ENCODE measurements around the gene PCNX1. TPM values are rescaled to one million over a fixed set of nuclear protein-coding genes. Genes with fewer than 3 reads are reported as not detected.

Gene PCNX1
- polyA plus RNA-seq, 1 experiment, result 54.2 TPM

DNA sequence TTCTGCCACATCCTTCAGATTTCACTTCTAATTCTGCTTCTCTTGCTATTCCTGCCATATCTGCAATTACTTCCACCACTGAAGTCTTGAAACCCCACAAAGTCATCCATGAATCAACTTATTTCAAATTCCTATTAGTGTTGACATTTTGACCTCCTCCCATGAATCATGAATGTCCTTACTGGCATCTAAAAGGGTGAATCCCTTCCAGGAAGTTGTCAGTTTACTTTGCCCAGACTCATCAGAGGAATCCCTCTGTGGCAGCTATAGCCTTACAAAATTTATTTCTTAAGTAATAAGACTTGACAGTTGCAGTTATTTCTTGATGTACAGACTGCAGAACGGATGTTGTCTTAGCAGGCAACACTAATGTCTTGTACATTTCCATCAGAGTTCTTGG, 162.9 kb downstream of the PCNX1 start:
- no peak overlapping the region for H3K27ac ChIP-seq (ENCODE audit: low read depth, low read length)
- TF ChIP-seq CTCF (IDR thresholded peaks at IDR 0.05; ENCODE audit: low read depth, low read length), result no peak
- no peaks in the 10 kb centered on the region for H3K9me3 ChIP-seq (ENCODE audit: control insufficient read depth, insufficient read depth, low read length)
- no peak for DNase-seq (ENCODE audit: low read depth, low spot score)
- no peaks in the 10 kb centered on the region for H3K27me3 ChIP-seq (ENCODE audit: control insufficient read depth, insufficient read depth, low read length)
- CTCF ChIA-PET, result no interaction called here
- POLR2A ChIA-PET, result no interaction called here
- no peak overlapping the region for H3K4me3 ChIP-seq (ENCODE audit: low read depth, low read length)

DNA sequence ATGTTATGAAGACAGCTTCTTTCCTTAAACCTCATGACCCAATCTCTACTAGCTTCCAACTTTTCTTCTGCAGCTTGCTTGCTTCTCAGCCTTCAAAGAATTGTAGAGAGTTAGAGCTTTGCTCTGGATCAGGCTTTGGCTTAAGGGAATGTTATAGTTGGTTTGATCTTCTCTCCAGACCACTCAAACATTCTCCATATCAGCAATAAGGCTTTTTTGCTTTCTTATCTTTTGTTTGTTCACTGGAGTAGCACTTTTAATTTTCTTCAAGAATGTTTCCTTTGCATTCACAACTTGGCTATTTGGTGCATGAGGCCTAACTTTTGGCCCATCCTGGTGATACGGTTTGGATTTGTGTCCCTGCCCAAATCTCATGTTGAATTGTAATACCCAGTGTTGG, 163.8 kb downstream of the PCNX1 start:
- CTCF ChIA-PET, result no interaction called here
- DNase-seq (ENCODE audit: low read depth, low spot score), result no peak
- POLR2A ChIA-PET, result no interaction called here
- Histone ChIP-seq H3K27me3 (ENCODE audit: control insufficient read depth, insufficient read depth, low read length) (no peaks in the 10 kb centered on the region), H3K9me3 (ENCODE audit: control insufficient read depth, insufficient read depth, low read length) (no peaks in the 10 kb centered on the region), H3K27ac (ENCODE audit: low read depth, low read length) (no peak overlapping the region), H3K4me3 (ENCODE audit: low read depth, low read length) (no peak overlapping the region)
- no peak for TF ChIP-seq CTCF (IDR thresholded peaks at IDR 0.05; ENCODE audit: low read depth, low read length)

DNA sequence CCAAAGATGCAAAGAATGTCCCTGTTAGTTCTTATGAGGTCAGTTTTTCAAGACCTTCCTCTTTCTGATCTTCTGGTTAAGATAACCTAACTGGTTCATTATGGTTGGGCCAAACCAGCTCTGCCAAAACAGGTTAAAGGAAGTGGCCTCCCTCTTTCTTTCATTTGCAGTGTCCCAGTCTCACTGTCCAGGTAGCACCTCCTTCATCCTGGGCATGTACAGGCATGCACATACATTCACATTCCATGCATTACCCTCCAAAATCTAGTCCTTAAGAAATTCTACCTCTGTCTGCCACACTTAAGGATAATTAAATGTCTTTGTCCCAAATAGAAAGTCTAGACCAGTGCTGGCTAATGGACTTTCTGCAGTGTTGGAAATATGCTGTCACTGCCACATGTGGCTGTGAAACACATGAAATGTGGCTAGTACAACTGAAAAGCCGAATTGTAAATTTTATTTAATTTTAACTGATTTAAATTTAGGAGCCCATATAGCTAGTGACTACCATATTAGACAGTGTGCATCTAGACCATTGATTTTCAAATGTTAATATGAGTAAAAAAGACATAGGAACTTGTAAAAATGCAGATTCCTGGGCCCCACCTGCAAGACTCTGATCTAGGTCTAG, 169.3 kb downstream of the PCNX1 start:
- no peak for TF ChIP-seq CTCF (IDR thresholded peaks at IDR 0.05; ENCODE audit: low read depth, low read length)
- ChIA-PET POLR2A (no interaction called here), CTCF (no interaction called here)
- DNase-seq (ENCODE audit: low read depth, low spot score), result no peak
- H3K27me3 ChIP-seq (ENCODE audit: control insufficient read depth, insufficient read depth, low read length), result no peaks in the 10 kb centered on the region
- H3K9me3 ChIP-seq (ENCODE audit: control insufficient read depth, insufficient read depth, low read length), result peaks cover 3% of the 10 kb centered on the region; the same call in 1 of the 2 replicates
- no peak overlapping the region for H3K4me3 ChIP-seq (ENCODE audit: low read depth, low read length)
- no peak overlapping the region for H3K27ac ChIP-seq (ENCODE audit: low read depth, low read length)

- no peaks in the 10 kb centered on the region for H3K27me3 ChIP-seq (ENCODE audit: control insufficient read depth, insufficient read depth, low read length)
- no peak for TF ChIP-seq CTCF (IDR thresholded peaks at IDR 0.05; ENCODE audit: low read depth, low read length)
- H3K4me3 ChIP-seq (ENCODE audit: low read depth, low read length), result no peak overlapping the region
- ChIA-PET POLR2A (no interaction called here), CTCF (no interaction called here)
- H3K9me3 ChIP-seq (ENCODE audit: control insufficient read depth, insufficient read depth, low read length), result peaks cover 3% of the 10 kb centered on the region; the same call in 1 of the 2 replicates
- no peak for DNase-seq (ENCODE audit: low read depth, low spot score)
- H3K27ac ChIP-seq (ENCODE audit: low read depth, low read length), result no peak overlapping the region
These were observed 171.2 kb downstream of the PCNX1 start for GRCh38 chr14:71078500-71078899.

GRCh38 chr14:71086567-71086966, 179.3 kb downstream of the PCNX1 start:
- no peak for DNase-seq (ENCODE audit: low read depth, low spot score)
- Histone ChIP-seq H3K27me3 (ENCODE audit: control insufficient read depth, insufficient read depth, low read length) (no peaks in the 10 kb centered on the region), H3K4me3 (ENCODE audit: low read depth, low read length) (no peak overlapping the region), H3K9me3 (ENCODE audit: control insufficient read depth, insufficient read depth, low read length) (no peaks in the 10 kb centered on the region), H3K27ac (ENCODE audit: low read depth, low read length) (no peak overlapping the region)
- ChIA-PET POLR2A (interaction anchor here (0.6 kb wide), 1 partner anchor 81 kb away, joined by 5 read pairs; no protein-coding TSS in a partner anchor), CTCF (no interaction called here)
- TF ChIP-seq CTCF (IDR thresholded peaks at IDR 0.05; ENCODE audit: low read depth, low read length), result no peak
